ENCODE data around the gene UBE2Q1.
"Not testable (repeated sequence)": the region's sequence is repeated elsewhere in the genome, so short reads cannot be mapped to it uniquely, and the experiment has no call there.

UBE2Q1 gene

DNA sequence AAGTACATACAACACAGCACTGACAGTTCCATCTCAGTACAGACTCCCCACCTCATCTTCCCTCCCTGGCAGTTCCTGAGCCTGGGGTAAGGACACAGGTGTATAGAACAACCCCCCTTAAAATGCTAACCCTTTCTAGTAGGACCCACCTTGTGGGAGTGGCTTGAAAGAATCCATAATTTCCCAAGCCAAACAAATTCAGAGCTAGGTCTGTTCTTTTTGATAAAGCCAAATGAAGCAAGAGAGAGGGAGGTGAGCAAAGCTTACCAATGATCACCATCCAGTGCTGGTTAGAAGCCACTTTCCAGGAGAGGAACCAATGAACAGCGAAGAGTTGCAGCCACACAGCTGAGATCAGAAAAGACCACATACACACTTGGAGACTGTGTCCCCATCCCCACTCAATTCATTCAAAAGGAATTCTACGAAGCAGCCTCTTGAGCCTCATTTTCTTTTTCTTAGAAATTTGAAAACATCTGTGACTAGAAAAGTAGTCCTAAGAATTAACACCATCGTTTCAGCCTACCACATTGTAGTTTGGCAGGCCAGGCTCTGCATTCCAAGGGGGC lies 9.2 kb downstream of the UBE2Q1 start:
- no peak for DNase-seq

GRCh38 chr1:154548028-154548427 lies 10.4 kb downstream of the UBE2Q1 start:
- no peak for DNase-seq

DNA sequence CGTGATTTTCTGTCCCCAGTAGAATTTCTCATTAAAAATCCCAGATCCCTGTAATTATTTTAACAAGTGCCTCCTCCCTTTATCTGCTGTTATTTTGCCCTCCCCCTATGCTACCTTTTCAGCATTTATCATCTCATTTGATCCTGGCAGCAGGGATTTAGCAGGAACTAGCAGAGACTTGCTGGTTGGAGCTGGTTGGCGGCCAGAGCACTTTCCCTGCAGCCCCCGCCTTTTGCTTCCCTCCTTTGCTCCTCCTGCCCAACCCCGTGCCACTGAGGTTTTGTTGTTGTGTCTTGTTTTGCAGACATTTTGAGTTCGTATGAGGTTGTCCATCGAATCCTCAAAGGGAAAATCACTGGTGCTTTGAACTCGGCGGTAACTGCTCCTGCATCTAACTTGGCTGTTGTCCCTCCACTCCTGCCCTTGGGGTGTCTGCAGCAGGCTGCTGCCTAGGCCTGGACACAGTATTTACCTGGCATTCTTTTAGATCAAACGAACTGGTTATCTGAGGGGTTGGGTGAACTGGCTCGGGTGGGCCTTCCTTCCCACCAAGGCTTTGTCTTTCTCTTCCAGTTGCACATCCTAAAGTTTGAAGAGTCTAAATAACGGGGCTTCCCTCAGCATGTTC lies 11.2 kb downstream of the UBE2Q1 start:
- no peak for DNase-seq

GRCh38 chr1:154546264-154547063 lies 12.0 kb downstream of the UBE2Q1 start:
- DNase-seq, result peak; percentile 74

GRCh38 chr1:154541231-154541630 lies 17.2 kb downstream of the UBE2Q1 start:
- no peak for DNase-seq

DNA sequence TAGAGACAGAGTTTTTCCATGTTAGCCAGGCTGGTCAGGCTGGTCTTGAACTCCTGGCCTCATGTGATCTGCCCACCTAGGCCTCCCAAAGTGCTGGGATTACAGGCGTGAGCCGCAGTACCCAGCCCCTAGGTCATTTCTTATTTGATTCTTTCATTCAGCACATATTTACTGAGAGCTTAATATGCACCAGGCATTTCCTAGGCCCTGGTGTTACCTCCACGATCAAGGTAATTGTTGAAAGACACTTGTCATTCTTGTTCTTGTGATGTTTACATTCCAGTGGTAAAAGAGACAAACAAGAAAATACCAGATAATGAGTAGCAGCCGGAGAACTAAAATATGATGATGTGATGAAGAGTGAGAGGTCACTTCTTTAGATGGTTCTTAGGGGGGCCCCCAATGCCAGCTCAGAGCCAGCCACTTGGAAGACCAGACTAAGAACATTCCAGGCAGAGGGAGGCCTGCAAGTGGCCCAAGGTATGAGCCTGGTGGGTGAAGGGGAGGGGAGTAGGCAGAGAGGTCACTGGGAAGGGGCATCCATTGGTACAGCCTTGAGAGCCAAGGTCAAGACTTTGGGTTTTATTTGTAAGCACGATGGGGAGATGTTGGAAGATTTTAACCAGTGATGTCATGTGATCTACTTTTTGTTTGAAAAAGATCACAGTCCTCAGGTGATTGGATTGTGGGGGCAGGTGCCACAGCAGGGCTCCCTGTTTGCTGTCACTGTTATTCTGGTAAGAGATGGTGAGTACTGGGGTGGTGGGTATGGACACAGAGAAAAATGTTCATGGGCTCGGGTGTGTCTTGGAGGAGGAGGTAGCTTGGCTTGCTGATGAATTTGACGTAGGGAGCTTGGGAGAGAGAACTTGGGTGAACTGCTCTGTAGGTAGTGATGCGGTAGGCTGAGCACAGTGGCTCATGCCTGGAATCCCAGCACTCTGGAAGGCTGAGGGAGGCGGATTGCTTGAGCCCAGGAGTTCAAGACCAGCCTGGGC lies 18.7 kb downstream of the UBE2Q1 start:
- DNase-seq, result no peak

DNA sequence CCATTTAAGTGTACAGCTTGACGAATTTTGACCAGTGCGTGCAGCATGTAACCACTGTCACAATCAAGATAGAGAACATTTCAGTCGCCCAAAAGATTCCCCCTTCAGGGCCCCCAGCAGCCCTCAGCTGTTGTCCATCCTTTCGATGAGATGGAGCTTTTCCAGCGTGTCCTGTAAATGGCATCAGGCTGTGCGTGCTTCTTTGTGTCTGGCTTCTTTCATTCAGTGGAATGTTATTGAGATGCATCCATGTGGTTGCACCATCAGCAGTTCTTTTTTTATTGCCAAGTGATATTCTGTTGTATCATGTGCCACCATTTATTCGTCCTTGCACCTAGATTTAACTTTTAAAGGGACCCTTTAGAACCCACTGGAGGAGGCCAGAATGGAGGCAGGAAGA lies 21.9 kb downstream of the UBE2Q1 start:
- DNase-seq, result no peak

GRCh38 chr1:154533952-154534844 lies 24.3 kb downstream of the UBE2Q1 start:
- DNase-seq, result no peak

GRCh38 chr1:154531950-154532349 lies 26.5 kb downstream of the UBE2Q1 start:
- DNase-seq, result not testable (repeated sequence)

GRCh38 chr1:154529308-154529707 lies 29.2 kb downstream of the UBE2Q1 start:
- DNase-seq, result no peak

GRCh38 chr1:154527192-154527591 lies 31.3 kb downstream of the UBE2Q1 start:
- DNase-seq, result no peak

DNA sequence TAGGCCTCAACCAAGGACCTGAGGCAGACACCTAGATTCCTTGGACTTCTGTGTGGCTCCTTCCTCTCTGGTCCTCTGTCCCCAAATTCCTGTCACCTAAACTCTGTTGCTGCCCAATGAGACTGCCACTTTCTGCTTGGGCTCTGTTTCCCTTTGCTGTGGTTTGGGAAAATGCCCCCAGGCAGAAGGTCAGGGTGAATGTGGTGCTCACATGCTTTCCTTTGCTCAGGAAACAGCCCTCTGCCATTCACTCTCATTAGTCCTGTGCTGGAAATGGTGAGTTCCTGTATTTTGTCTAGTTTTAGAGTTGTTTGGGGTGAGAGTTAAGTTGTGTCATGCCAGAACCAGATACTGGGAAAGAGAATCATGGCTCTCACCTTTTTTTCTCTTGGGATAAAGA lies 33.6 kb downstream of the UBE2Q1 start:
- DNase-seq, result no peak

- DNase-seq, result no peak
These were observed 36.8 kb downstream of the UBE2Q1 start for GRCh38 chr1:154521695-154522094.

DNA sequence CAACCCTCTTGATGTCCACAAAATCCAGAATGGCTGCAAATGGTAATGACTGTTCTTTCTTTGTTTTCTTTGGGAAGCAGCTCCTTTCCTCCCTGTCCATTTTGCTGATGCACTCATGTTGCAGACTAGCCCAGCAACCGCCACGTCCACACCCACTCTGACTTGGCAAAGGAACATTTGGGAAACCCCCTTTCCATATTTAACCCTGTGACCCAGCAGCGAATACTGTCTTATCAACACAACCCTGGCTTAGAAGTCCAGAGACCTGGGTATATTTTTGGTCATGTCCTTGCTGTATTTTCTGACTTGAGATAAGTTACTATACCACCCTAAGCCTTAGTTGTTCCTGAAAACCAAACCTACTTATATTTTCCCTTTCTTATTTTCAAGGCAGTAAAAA lies 38.1 kb downstream of the UBE2Q1 start:
- no peak for DNase-seq

DNA sequence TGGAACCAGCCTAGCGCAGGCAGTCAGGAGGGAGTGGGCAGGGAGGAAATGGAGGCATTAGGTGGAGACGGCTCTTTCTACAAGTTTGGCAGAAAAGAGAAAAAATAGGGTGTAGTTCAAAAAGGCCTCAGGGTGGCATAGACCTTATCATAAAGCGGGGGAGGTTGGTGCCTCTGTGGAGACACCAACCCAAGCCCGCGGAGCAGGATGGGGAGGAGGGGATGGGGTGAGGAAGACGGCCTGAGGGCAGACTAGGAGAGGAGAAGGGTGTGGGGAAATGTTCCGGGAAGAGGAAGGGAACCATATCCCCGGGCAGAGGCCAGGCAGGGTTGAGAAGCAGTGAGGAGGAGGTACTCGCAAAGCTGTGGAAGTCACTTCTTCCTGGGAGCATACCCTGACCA lies 38.9 kb downstream of the UBE2Q1 start:
- DNase-seq, result no peak

DNA sequence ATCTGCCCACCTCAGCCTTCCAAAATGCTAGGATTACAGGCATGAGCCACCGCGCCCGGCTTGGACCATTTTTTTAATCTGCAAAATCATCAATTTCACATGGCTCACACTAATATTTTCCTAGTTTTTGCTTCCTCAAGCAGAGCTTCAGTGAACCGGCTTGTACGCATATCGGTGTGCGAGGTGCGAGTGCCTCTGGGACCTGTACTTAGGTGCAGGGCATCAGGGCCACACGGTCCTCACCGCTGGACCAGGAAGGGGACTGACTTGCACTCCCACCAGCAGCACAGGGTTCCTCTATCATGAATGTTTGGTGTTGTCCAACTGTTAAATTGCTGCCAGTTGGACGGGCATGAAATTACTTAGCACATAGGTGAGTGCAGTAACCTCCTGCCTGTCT lies 40.8 kb downstream of the UBE2Q1 start:
- no peak for DNase-seq

GRCh38 chr1:154514066-154514553 lies 44.4 kb downstream of the UBE2Q1 start:
- no peak for DNase-seq

DNA sequence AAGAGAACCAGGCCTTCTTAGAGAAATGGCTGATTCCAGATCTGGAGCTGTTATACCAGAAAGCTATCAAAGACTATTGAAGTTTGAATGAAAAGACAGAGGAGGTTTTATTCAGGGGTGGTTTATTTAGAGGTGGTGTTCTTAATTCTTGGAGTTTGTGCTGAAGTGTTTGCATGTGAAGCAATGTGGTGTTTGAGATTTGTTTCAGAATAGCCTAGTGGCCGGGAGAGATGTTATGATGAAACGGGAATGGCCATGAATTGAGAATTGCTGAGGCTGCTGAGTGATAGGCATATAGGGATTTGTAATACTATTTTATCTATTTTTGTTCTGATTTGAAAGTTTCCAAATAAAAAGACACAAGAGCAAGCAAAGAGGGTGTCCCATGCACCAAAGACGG lies 45.7 kb downstream of the UBE2Q1 start:
- no peak for DNase-seq

DNA sequence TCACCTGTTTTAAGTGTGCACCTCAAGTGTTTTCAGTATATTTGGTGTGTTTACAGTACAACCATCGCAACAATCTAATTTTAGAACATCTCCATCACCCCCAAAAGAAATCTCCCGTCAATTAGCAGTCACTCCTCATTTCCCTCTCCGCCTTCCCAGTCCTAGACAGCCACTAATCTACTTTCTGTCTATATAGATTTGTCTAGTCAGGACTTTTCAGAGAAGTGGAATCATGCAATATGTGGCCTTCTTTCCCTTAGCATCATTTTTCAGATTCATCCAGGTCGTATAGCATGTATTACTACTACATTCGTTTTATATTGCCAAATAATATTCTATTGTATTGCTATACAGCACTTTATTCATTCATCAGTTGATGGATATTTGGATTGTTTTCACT lies 54.6 kb downstream of the UBE2Q1 start:
- DNase-seq, result no peak

- no peak for DNase-seq
These were observed 55.7 kb downstream of the UBE2Q1 start for GRCh38 chr1:154502744-154503115.

GRCh38 chr1:154502066-154502743 lies 56.3 kb downstream of the UBE2Q1 start, which contains the start of the genes SHE and TDRD10:
Gene SHE (minus strand): TSS chr1:154502412. CDS start chr1:154502026, 386 bp downstream.
Gene TDRD10 (plus strand): TSS chr1:154502219. CDS start chr1:154506904, 4,685 bp downstream.
- no peak for DNase-seq
